ENCODE results near the gene CPM. TPM values are rescaled to one million over a fixed set of nuclear protein-coding genes. Genes with fewer than 3 reads are reported as not detected.

CPM gene
- total RNA-seq, 3 donors from 2014 or later (not counting 1 experiment from before 2014, with no cell fraction given) = 0.25 to 1.6 (median 0.68) TPM

DNA sequence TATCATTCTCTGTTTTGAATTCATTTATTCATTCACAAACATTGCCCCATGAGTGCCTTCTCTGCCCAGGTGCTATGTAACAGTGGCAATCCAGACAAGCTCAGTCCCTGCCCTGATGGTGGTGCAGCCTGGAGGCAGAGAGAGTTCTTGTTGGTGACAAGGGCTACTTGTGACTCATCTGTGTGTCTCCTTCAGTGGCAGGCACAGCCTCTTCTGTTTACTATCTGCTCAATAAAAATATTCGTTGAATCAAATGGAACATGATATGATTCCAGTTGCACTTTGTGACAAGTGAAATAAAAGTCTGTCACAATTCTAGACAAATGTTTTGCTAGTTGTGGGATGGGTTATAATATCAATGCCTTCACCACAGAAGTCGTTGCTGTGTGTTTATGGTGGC, 20.6 kb upstream of the CPM start:
- H3K4me1 ChIP-seq (ENCODE audit: control insufficient read depth, insufficient read depth, low read length) = no peaks in the 10 kb centered on the region
- H3K36me3 ChIP-seq (ENCODE audit: control insufficient read depth, insufficient read depth, low read length) = no peaks in the 10 kb centered on the region
- no peaks in the 10 kb centered on the region for H3K27me3 ChIP-seq (ENCODE audit: control insufficient read depth, insufficient read depth, low read length)
- TF ChIP-seq, protein P1, sequence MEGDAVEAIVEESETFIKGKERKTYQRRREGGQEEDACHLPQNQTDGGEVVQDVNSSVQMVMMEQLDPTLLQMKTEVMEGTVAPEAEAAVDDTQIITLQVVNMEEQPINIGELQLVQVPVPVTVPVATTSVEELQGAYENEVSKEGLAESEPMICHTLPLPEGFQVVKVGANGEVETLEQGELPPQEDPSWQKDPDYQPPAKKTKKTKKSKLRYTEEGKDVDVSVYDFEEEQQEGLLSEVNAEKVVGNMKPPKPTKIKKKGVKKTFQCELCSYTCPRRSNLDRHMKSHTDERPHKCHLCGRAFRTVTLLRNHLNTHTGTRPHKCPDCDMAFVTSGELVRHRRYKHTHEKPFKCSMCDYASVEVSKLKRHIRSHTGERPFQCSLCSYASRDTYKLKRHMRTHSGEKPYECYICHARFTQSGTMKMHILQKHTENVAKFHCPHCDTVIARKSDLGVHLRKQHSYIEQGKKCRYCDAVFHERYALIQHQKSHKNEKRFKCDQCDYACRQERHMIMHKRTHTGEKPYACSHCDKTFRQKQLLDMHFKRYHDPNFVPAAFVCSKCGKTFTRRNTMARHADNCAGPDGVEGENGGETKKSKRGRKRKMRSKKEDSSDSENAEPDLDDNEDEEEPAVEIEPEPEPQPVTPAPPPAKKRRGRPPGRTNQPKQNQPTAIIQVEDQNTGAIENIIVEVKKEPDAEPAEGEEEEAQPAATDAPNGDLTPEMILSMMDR (IDR thresholded peaks at IDR 0.05) = no peak
- no peaks in the 10 kb centered on the region for H3K9me3 ChIP-seq (ENCODE audit: control insufficient read depth, insufficient read depth, low read length)
- H3K9me3 Mint-ChIP-seq = no peaks in the 10 kb centered on the region
- no peak overlapping the region for H3K27ac Mint-ChIP-seq
- intact Hi-C loops (cut with micrococcal nuclease) = no loop called here
- no peak for ATAC-seq
- 100% methylated on average over 2 of the region's 2 CpGs for WGBS (ENCODE audit: insufficient coverage)
- H3K4me3 Mint-ChIP-seq = no peak overlapping the region
- peaks cover 6 to 8% of the 10 kb centered on the region in 2 donors for H3K27me3 Mint-ChIP-seq (ENCODE audit: low read depth in 2 of 2)
- H3K36me3 Mint-ChIP-seq = no peaks in the 10 kb centered on the region
- DNase-seq = no peak
- peaks cover 5% of the 10 kb centered on the region in 2 donors for H3K4me1 Mint-ChIP-seq
- H3K27ac ChIP-seq (ENCODE audit: low read length) = no peak overlapping the region
- H3K4me3 ChIP-seq (ENCODE audit: low read length) = no peak overlapping the region

DNA sequence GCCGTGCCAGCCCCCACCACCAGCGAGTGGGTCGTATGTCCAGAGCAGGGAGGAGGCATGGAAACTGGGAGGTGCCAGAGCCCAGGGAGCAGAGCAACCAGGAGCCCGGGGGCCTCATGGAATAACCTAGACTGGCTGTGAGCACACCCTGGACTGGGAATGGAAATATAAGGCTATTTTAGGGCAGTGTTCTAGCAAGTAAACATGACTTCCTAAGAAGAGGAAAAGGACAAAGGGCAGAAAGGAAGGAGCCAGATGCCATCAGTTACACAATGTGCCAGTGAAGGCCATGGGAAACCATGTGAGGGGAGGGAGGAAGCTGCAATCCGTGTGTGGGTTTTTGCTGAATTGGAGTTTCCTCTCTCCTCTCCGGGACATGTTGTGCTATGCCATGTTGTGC, 18.7 kb upstream of the CPM start:
- no peak overlapping the region for H3K4me3 ChIP-seq (ENCODE audit: low read length)
- H3K27me3 ChIP-seq (ENCODE audit: control insufficient read depth, insufficient read depth, low read length) = no peaks in the 10 kb centered on the region
- no peak for ATAC-seq
- H3K36me3 Mint-ChIP-seq = no peaks in the 10 kb centered on the region
- peaks cover 8% of the 10 kb centered on the region in 2 donors for H3K27me3 Mint-ChIP-seq (ENCODE audit: low read depth in 2 of 2)
- H3K27ac Mint-ChIP-seq = no peak overlapping the region
- H3K9me3 Mint-ChIP-seq = no peaks in the 10 kb centered on the region
- intact Hi-C loops (cut with micrococcal nuclease) = no loop called here
- DNase-seq = no peak
- no peaks in the 10 kb centered on the region for H3K9me3 ChIP-seq (ENCODE audit: control insufficient read depth, insufficient read depth, low read length)
- WGBS (ENCODE audit: insufficient coverage) = 66% methylated on average over 6 of the region's 6 CpGs
- no peaks in the 10 kb centered on the region for H3K36me3 ChIP-seq (ENCODE audit: control insufficient read depth, insufficient read depth, low read length)
- TF ChIP-seq, protein P1 (IDR thresholded peaks at IDR 0.05) = no peak
- H3K4me1 Mint-ChIP-seq = no peaks in the 10 kb centered on the region
- no peak overlapping the region for H3K4me3 Mint-ChIP-seq
- no peaks in the 10 kb centered on the region for H3K4me1 ChIP-seq (ENCODE audit: control insufficient read depth, insufficient read depth, low read length)
- no peak overlapping the region for H3K27ac ChIP-seq (ENCODE audit: low read length)

DNA sequence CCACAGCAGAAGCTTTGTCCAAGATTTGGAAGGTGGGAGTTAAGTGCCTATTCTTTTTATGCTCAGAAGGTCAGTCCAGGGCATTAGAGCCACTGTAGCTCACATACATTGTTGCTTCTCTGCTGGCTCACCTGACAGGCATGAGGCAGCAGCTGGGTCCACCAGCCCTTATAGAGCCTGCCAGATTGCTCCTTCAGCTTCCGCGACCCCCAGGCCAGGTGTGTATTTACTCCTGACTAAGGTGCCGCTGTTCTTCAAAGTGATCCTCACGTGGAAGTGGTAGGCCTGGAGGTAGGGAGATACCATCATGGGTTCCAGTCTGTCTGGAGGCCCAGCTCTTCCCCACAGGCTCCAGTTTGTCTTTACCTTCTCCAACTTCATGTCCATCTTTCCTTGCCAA, 17.5 kb upstream of the CPM start:
- Mint-ChIP-seq H3K4me1 (no peaks in the 10 kb centered on the region), H3K27ac (no peak overlapping the region), H3K36me3 (no peaks in the 10 kb centered on the region), H3K9me3 (no peaks in the 10 kb centered on the region), H3K27me3 (ENCODE audit: low read depth in 2 of 2) (peaks cover 8% of the 10 kb centered on the region in 2 donors), H3K4me3 (no peak overlapping the region)
- no peak overlapping the region for H3K27ac ChIP-seq (ENCODE audit: low read length)
- H3K4me1 ChIP-seq (ENCODE audit: control insufficient read depth, insufficient read depth, low read length) = no peaks in the 10 kb centered on the region
- TF ChIP-seq, protein P1 (IDR thresholded peaks at IDR 0.05) = no peak
- ATAC-seq = no peak
- WGBS (ENCODE audit: insufficient coverage) = 96% methylated on average over 4 of the region's 4 CpGs
- no peak overlapping the region for H3K4me3 ChIP-seq (ENCODE audit: low read length)
- no peaks in the 10 kb centered on the region for H3K27me3 ChIP-seq (ENCODE audit: control insufficient read depth, insufficient read depth, low read length)
- no peaks in the 10 kb centered on the region for H3K36me3 ChIP-seq (ENCODE audit: control insufficient read depth, insufficient read depth, low read length)
- no peak for DNase-seq
- intact Hi-C loops (cut with micrococcal nuclease) = no loop called here
- no peaks in the 10 kb centered on the region for H3K9me3 ChIP-seq (ENCODE audit: control insufficient read depth, insufficient read depth, low read length)

DNA sequence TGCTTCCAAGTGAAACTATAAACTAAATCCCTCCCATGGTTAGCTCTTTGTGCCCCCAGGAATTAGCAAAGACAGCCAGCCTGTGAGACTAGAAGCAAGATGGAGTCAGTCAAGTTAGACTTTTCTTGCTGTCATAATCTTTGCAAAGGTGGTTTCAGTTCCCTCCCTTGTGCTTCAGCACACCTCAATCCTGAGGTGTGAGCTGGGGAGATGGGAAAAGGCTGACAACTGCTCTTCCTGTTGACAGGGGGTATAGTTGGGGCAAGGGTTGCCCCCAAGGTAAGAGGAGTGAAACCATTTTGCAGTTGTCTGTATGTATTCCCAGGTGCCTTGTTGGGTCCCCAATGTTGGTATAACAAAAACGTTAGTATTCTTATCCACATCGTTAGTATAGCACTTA, 12.3 kb upstream of the CPM start:
- Histone ChIP-seq H3K27me3 (ENCODE audit: control insufficient read depth, insufficient read depth, low read length) (no peaks in the 10 kb centered on the region), H3K9me3 (ENCODE audit: control insufficient read depth, insufficient read depth, low read length) (no peaks in the 10 kb centered on the region), H3K27ac (ENCODE audit: low read length) (no peak overlapping the region), H3K4me3 (ENCODE audit: low read length) (no peak overlapping the region), H3K36me3 (ENCODE audit: control insufficient read depth, insufficient read depth, low read length) (no peaks in the 10 kb centered on the region), H3K4me1 (ENCODE audit: control insufficient read depth, insufficient read depth, low read length) (no peaks in the 10 kb centered on the region)
- H3K4me1 Mint-ChIP-seq = no peaks in the 10 kb centered on the region
- H3K9me3 Mint-ChIP-seq = no peaks in the 10 kb centered on the region
- DNase-seq (no peak), ATAC-seq (no peak)
- no peaks in the 10 kb centered on the region for H3K36me3 Mint-ChIP-seq
- TF ChIP-seq, protein P1 (IDR thresholded peaks at IDR 0.05) = no peak
- no peak overlapping the region for H3K4me3 Mint-ChIP-seq
- H3K27ac Mint-ChIP-seq = no peak overlapping the region
- 61% methylated on average over 2 of the region's 2 CpGs for WGBS (ENCODE audit: insufficient coverage)
- H3K27me3 Mint-ChIP-seq (ENCODE audit: low read depth in 2 of 2) = peaks cover 14 to 18% of the 10 kb centered on the region in 2 donors
- intact Hi-C loops (cut with micrococcal nuclease) = no loop called here

All from natural killer cell (primary cell).